ENCODE data around the gene MANBA.
A peak's percentile ranks its signal among the peaks of the same experiment; 100 is the strongest.
"Not testable (repeated sequence)": the region's sequence is repeated elsewhere in the genome, so short reads cannot be mapped to it uniquely, and the experiment has no call there.

Gene MANBA

DNA sequence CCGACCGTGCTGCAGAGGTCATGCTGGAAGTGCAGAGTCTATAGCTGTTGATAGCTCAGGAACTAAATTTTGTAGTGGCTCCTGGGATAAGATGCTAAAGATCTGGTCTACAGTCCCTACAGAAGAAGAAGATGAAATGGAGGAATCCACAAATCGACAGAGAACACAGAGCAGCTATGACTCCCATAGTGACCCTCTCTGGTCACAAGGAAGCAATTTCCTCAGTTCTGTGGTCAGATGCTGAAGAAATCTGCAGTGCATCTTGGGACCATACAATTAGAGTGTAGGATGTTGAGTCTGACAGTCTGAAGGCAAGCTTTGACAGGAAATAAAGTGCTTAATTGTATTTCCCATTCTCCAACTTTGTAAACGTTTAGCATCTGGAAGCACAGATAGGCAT is 8.8 kb downstream of the MANBA start:
- no peak for TF ChIP-seq EZH2phosphoT487 (IDR thresholded peaks at IDR 0.05; ENCODE audit: low read depth)
- no peak for TF ChIP-seq CTCF (IDR thresholded peaks at IDR 0.05; ENCODE audit: low read depth, low read length)
- Histone ChIP-seq H4K20me1 (ENCODE audit: insufficient read depth, low read length) (peaks cover 41% of the 10 kb centered on the region; the same call in 1 of the 2 replicates), H3K79me2 (ENCODE audit: low read length) (peaks cover 59% of the 10 kb centered on the region), H3K4me1 (ENCODE audit: low read length) (no peaks in the 10 kb centered on the region), H3K9ac (ENCODE audit: low read length) (no peak overlapping the region), H3K36me3 (replicated peaks; ENCODE audit: low read depth, low read length) (peaks cover 12% of the 10 kb centered on the region), H2AFZ (ENCODE audit: low read depth, low read length) (no peak overlapping the region), H3K27me3 (ENCODE audit: low read depth, low read length) (no peaks in the 10 kb centered on the region), H3K4me3 (ENCODE audit: low read length) (no peak overlapping the region), H3K9me3 (ENCODE audit: insufficient read depth, low read length) (no peaks in the 10 kb centered on the region), H3K4me2 (ENCODE audit: low read length) (no peak overlapping the region), H3K27ac (ENCODE audit: low read length) (no peak overlapping the region)

- Histone ChIP-seq H3K4me2 (ENCODE audit: low read length) (peak overlapping the region; percentile 66), H3K79me2 (ENCODE audit: low read length) (peaks cover 77% of the 10 kb centered on the region), H3K36me3 (replicated peaks; ENCODE audit: low read depth, low read length) (peaks cover 14% of the 10 kb centered on the region), H3K4me3 (ENCODE audit: low read length) (peak overlapping the region; percentile 26; the same call in 1 of the 2 replicates), H3K27ac (ENCODE audit: low read length) (peak overlapping the region; percentile 56), H4K20me1 (ENCODE audit: insufficient read depth, low read length) (peaks cover 61% of the 10 kb centered on the region)
- H3K9ac ChIP-seq (ENCODE audit: low read length); H3K4me1 ChIP-seq (ENCODE audit: low read length); H3K27me3 ChIP-seq (ENCODE audit: low read depth, low read length); H2AFZ ChIP-seq (ENCODE audit: low read depth, low read length); H3K9me3 ChIP-seq (ENCODE audit: insufficient read depth, low read length): not testable (repeated sequence)
- peak; percentile 37 for TF ChIP-seq CTCF (IDR thresholded peaks at IDR 0.05; ENCODE audit: low read depth, low read length)
Measured at GRCh38 chr4:102743352-102743751, 17.4 kb downstream of the MANBA start.

DNA sequence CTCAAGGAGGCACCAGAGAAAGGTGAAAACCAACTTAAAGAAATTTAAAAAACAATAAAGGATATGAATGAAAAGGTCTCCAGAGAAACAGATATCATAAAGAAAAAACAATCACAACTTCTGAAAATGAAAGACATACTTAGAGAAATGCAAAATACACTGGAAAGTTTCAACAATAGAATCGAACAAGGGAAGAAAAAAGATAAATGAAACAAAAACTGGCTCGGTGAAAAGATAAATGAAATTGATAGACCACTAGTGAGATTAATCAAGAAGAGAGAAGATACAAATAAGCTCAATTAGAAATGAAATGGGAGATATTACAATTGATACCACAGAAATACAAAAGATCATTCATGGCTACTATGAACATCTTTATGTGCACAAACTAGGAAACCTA is 22.0 kb downstream of the MANBA start:
- H3K9ac ChIP-seq (ENCODE audit: low read length); H3K27ac ChIP-seq (ENCODE audit: low read length); H3K4me2 ChIP-seq (ENCODE audit: low read length); H3K9me3 ChIP-seq (ENCODE audit: insufficient read depth, low read length); H2AFZ ChIP-seq (ENCODE audit: low read depth, low read length); H3K27me3 ChIP-seq (ENCODE audit: low read depth, low read length); H3K4me3 ChIP-seq (ENCODE audit: low read length): not testable (repeated sequence)
- H3K79me2 ChIP-seq (ENCODE audit: low read length), result peaks cover 83% of the 10 kb centered on the region
- H3K36me3 ChIP-seq (replicated peaks; ENCODE audit: low read depth, low read length), result peaks cover 11% of the 10 kb centered on the region
- peaks cover 73% of the 10 kb centered on the region for H4K20me1 ChIP-seq (ENCODE audit: insufficient read depth, low read length)
- peaks cover 15% of the 10 kb centered on the region for H3K4me1 ChIP-seq (ENCODE audit: low read length)

DNA sequence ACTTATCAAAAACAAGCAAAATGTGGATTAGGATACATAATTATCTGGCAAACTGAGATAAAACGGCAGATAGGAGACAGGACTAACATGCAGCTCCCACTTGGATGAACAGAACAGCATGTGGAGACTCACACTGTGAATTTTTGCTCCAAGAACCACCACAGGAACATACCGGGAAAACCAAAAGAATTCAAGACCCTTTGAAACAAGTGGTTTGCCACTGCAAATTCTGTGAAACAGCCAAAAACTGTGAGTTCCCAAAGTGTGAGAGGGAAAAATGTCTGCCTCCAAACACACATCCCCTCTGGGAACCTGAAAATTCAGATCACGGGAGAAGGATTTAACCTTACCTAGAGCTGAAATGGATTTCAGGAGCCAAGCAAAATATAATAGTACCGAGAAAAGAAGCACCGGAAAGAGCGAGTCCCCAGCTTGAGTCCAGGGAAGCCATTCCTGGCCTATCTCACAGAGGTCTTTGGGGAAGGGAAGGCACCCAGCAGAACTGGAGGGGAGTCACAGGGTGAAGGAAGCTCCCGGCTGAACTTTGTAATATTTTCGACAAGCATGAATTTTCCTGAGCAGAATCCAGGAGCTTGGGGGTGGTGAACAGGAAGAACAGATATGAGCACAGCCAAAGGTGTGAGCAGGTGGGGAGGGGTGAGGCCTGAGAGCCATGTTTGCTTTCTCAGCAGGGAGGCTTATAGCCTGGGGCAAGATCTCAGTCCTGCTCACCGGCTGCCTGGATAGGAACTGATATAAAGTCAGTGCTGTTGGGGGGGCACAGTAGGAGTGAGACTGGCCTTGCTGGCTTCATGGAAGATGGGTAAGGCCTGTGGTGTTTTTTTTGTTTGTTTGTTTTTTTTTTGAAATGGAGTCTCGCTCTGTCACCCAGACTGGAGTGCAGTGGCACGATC is 23.9 kb downstream of the MANBA start:
- no peak overlapping the region for H3K9ac ChIP-seq (ENCODE audit: low read length)
- peaks cover 59% of the 10 kb centered on the region for H4K20me1 ChIP-seq (ENCODE audit: insufficient read depth, low read length)
- no peak overlapping the region for H2AFZ ChIP-seq (ENCODE audit: low read depth, low read length)
- H3K4me2 ChIP-seq (ENCODE audit: low read length), result no peak overlapping the region
- peaks cover 85% of the 10 kb centered on the region for H3K79me2 ChIP-seq (ENCODE audit: low read length)
- H3K9me3 ChIP-seq (ENCODE audit: insufficient read depth, low read length), result no peaks in the 10 kb centered on the region
- no peak for TF ChIP-seq EZH2phosphoT487 (IDR thresholded peaks at IDR 0.05; ENCODE audit: low read depth)
- H3K27me3 ChIP-seq (ENCODE audit: low read depth, low read length), result no peaks in the 10 kb centered on the region
- no peak overlapping the region for H3K27ac ChIP-seq (ENCODE audit: low read length)
- H3K36me3 ChIP-seq (replicated peaks; ENCODE audit: low read depth, low read length), result peaks cover 22% of the 10 kb centered on the region
- no peak overlapping the region for H3K4me3 ChIP-seq (ENCODE audit: low read length)
- H3K4me1 ChIP-seq (ENCODE audit: low read length), result peaks cover 6% of the 10 kb centered on the region; the same call in 1 of the 2 replicates

- H3K4me1 ChIP-seq (ENCODE audit: low read length), result peaks cover 6% of the 10 kb centered on the region; the same call in 1 of the 2 replicates
- H3K27me3 ChIP-seq (ENCODE audit: low read depth, low read length), result no peaks in the 10 kb centered on the region
- H4K20me1 ChIP-seq (ENCODE audit: insufficient read depth, low read length), result peaks cover 59% of the 10 kb centered on the region
- H3K36me3 ChIP-seq (replicated peaks; ENCODE audit: low read depth, low read length), result peaks cover 24% of the 10 kb centered on the region
- H3K9me3 ChIP-seq (ENCODE audit: insufficient read depth, low read length), result no peaks in the 10 kb centered on the region
- no peak overlapping the region for H3K27ac ChIP-seq (ENCODE audit: low read length)
- no peak overlapping the region for H2AFZ ChIP-seq (ENCODE audit: low read depth, low read length)
- TF ChIP-seq EZH2phosphoT487 (IDR thresholded peaks at IDR 0.05; ENCODE audit: low read depth) (no peak), CTCF (IDR thresholded peaks at IDR 0.05; ENCODE audit: low read depth, low read length) (no peak)
- no peak overlapping the region for H3K9ac ChIP-seq (ENCODE audit: low read length)
- no peak overlapping the region for H3K4me3 ChIP-seq (ENCODE audit: low read length)
- peaks cover 82% of the 10 kb centered on the region for H3K79me2 ChIP-seq (ENCODE audit: low read length)
- no peak overlapping the region for H3K4me2 ChIP-seq (ENCODE audit: low read length)
Measured at GRCh38 chr4:102735582-102735981, 25.2 kb downstream of the MANBA start.

Measured in OCI-LY3 (cell line).